ENCODE data around the gene CENPE.

The CENPE gene

DNA sequence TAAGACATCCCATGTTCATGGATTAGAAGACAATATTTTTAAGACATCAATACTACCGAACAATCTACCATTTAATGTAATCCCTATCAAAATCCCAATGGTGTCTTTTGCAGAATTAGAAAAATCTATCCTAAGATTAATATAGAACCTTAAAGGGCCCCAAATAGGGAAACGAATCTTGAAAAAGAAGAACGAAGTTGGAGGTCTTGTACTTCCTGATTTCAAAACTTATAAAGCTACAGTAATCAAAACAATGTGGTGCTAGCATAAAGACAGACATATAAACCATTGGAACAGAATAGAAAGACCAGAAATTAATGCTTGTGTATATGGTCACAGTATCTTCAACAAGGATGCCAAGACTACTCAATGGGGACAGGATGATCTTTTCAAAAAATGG lies 42.0 kb downstream of the CENPE start:
- Histone ChIP-seq H3K9me2 (replicated peaks; ENCODE audit: control insufficient read depth, low read length) (no peaks in the 10 kb centered on the region), H3K9me3 (ENCODE audit: control insufficient read depth, insufficient read depth, low read length) (peaks cover 3% of the 10 kb centered on the region; the same call in 1 of the 2 replicates), H4K20me1 (ENCODE audit: control insufficient read depth, insufficient read depth, low read depth, low read length) (no peaks in the 10 kb centered on the region), H3K27me3 (ENCODE audit: control insufficient read depth, low read length) (no peaks in the 10 kb centered on the region), H3K36me3 (ENCODE audit: control insufficient read depth, low read length) (peaks cover 92% of the 10 kb centered on the region), H3K4me3 (ENCODE audit: low read length) (no peak overlapping the region), H3K4me1 (ENCODE audit: control insufficient read depth, low read length) (0 out of 2 replicates have a peak, but pooled peaks cover 3% of the 10 kb centered on the region), H3K27ac (ENCODE audit: low read depth, low read length) (no peak overlapping the region), H3F3A (ENCODE audit: control insufficient read depth, insufficient read depth) (no peaks in the 10 kb centered on the region), H3K79me2 (ENCODE audit: control insufficient read depth, low read length) (no peaks in the 10 kb centered on the region), H3K4me2 (ENCODE audit: low read length) (no peak overlapping the region)
- TF ChIP-seq, protein P1, sequence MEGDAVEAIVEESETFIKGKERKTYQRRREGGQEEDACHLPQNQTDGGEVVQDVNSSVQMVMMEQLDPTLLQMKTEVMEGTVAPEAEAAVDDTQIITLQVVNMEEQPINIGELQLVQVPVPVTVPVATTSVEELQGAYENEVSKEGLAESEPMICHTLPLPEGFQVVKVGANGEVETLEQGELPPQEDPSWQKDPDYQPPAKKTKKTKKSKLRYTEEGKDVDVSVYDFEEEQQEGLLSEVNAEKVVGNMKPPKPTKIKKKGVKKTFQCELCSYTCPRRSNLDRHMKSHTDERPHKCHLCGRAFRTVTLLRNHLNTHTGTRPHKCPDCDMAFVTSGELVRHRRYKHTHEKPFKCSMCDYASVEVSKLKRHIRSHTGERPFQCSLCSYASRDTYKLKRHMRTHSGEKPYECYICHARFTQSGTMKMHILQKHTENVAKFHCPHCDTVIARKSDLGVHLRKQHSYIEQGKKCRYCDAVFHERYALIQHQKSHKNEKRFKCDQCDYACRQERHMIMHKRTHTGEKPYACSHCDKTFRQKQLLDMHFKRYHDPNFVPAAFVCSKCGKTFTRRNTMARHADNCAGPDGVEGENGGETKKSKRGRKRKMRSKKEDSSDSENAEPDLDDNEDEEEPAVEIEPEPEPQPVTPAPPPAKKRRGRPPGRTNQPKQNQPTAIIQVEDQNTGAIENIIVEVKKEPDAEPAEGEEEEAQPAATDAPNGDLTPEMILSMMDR (IDR thresholded peaks at IDR 0.05; ENCODE audit: low read depth, low read length, poor library complexity, severe bottlenecking): no peak
- no peak for TF ChIP-seq EZH2phosphoT487 (IDR thresholded peaks at IDR 0.05; ENCODE audit: borderline replicate concordance, low read length)

DNA sequence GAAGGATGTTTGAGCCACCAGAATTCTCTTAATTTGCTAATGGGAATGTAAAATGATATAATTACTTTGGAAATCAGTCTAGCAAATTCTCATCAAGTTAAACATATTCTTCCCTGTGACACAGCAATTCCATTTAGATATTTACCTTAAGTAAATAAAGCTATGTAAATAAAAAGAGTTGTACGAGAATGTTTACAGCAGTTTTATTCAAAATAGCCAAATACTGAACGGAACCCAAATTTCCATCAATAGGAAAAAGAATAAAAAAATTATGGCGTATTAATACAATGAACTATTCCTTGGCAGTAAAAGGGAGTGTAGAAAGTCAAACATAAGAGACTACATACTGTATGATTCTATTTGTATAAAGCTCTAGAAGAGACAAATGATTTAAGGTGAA lies 45.8 kb downstream of the CENPE start:
- H3K79me2 ChIP-seq (ENCODE audit: control insufficient read depth, low read length): no peaks in the 10 kb centered on the region
- peaks cover 3% of the 10 kb centered on the region; the same call in 1 of the 2 replicates for H3K9me3 ChIP-seq (ENCODE audit: control insufficient read depth, insufficient read depth, low read length)
- H3K4me3 ChIP-seq (ENCODE audit: low read length): no peak overlapping the region
- no peak overlapping the region for H3K27ac ChIP-seq (ENCODE audit: low read depth, low read length)
- H3K4me1 ChIP-seq (ENCODE audit: control insufficient read depth, low read length): 0 out of 2 replicates have a peak, but pooled peaks cover 3% of the 10 kb centered on the region
- H3K4me2 ChIP-seq (ENCODE audit: low read length): no peak overlapping the region
- H3F3A ChIP-seq (ENCODE audit: control insufficient read depth, insufficient read depth): no peaks in the 10 kb centered on the region
- peaks cover 92% of the 10 kb centered on the region for H3K36me3 ChIP-seq (ENCODE audit: control insufficient read depth, low read length)
- H3K27me3 ChIP-seq (ENCODE audit: control insufficient read depth, low read length): no peaks in the 10 kb centered on the region
- TF ChIP-seq, protein P1 (IDR thresholded peaks at IDR 0.05; ENCODE audit: low read depth, low read length, poor library complexity, severe bottlenecking): no peak
- no peak for TF ChIP-seq EZH2phosphoT487 (IDR thresholded peaks at IDR 0.05; ENCODE audit: borderline replicate concordance, low read length)
- no peaks in the 10 kb centered on the region for H4K20me1 ChIP-seq (ENCODE audit: control insufficient read depth, insufficient read depth, low read depth, low read length)
- H3K9me2 ChIP-seq (replicated peaks; ENCODE audit: control insufficient read depth, low read length): no peaks in the 10 kb centered on the region

DNA sequence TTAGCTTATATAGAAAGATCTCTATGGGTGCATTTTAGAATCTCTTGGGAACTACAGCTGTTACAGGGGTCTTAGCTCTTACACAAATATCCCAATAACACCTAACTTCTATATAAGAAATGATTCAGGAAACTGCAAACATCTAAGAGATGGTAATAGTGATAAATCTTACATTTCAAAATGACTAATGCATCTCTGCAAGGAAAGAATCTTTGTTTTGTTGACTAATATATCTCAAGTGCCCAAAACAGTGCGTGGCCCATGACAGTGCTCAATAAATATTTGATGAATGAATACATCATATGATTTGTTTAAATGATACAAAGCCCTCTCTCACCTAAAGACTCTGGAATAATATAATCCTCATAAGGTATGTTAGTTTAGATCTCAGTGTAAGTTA lies 47.5 kb downstream of the CENPE start:
- Histone ChIP-seq H3K4me1 (ENCODE audit: control insufficient read depth, low read length) (no peaks in the 10 kb centered on the region; the same call in 1 of the 2 replicates), H3F3A (ENCODE audit: control insufficient read depth, insufficient read depth) (no peaks in the 10 kb centered on the region), H3K9me2 (replicated peaks; ENCODE audit: control insufficient read depth, low read length) (no peaks in the 10 kb centered on the region), H3K27ac (ENCODE audit: low read depth, low read length) (no peak overlapping the region), H3K4me2 (ENCODE audit: low read length) (no peak overlapping the region), H3K9me3 (ENCODE audit: control insufficient read depth, insufficient read depth, low read length) (no peaks in the 10 kb centered on the region), H3K36me3 (ENCODE audit: control insufficient read depth, low read length) (peaks cover 90% of the 10 kb centered on the region), H4K20me1 (ENCODE audit: control insufficient read depth, insufficient read depth, low read depth, low read length) (no peaks in the 10 kb centered on the region), H3K79me2 (ENCODE audit: control insufficient read depth, low read length) (no peaks in the 10 kb centered on the region), H3K27me3 (ENCODE audit: control insufficient read depth, low read length) (no peaks in the 10 kb centered on the region), H3K4me3 (ENCODE audit: low read length) (no peak overlapping the region)
- TF ChIP-seq EZH2phosphoT487 (IDR thresholded peaks at IDR 0.05; ENCODE audit: borderline replicate concordance, low read length): no peak
- TF ChIP-seq, protein P1 (IDR thresholded peaks at IDR 0.05; ENCODE audit: low read depth, low read length, poor library complexity, severe bottlenecking): no peak
